ENCODE results near the gene STPG3.

- TF ChIP-seq ZBTB8A (CRISPR knock-in tag; IDR thresholded peaks at IDR 0.05; ENCODE audit: borderline replicate concordance, low read depth) (no peak), ZBTB33 (CRISPR knock-in tag; IDR thresholded peaks at IDR 0.05) (no peak), POLR2A (IDR thresholded peaks at IDR 0.05; ENCODE audit: insufficient read depth in 1 of 2, low read depth in 2 of 2, low read length in 2 of 2) (no peak)
Observed at GRCh38 chr9:137278061-137278701, 27.1 kb downstream of the STPG3 start.

Data from HepG2 (cell line).